Muscle layer of duodenum (tissue), 2 donors: ENCODE results near the gene MPPED2.
A peak's percentile ranks its signal among the peaks of the same experiment; 100 is the strongest.

Experiments
- H3K27ac ChIP-seq: one replicate; pipeline ENCODE4 v1.7.0; 2013; ENCODE audit warnings: mild to moderate bottlenecking, low read length
- H3K27me3 ChIP-seq: one replicate; pipeline ENCODE4 v1.7.0; 2013; ENCODE audit warnings: low read depth, mild to moderate bottlenecking, control low read depth, low read length
- H3K36me3 ChIP-seq, 2 donors: one replicate each; pipeline ENCODE4 v1.7.0; 2013; ENCODE audit warnings: low read length in 2 of 2, control low read depth in 1 of 2, mild to moderate bottlenecking in 1 of 2; ENCODE audit not compliant: insufficient read depth in 2 of 2, control insufficient read depth in 1 of 2
- H3K4me1 ChIP-seq, 2 donors: one replicate each; pipeline ENCODE4 v1.7.0; 2013; ENCODE audit warnings: low read length in 2 of 2, mild to moderate bottlenecking in 2 of 2, control low read depth in 1 of 2, moderate library complexity in 1 of 2; ENCODE audit not compliant: insufficient read depth in 2 of 2, control insufficient read depth in 1 of 2
- H3K4me3 ChIP-seq, 2 donors: one replicate each; pipeline ENCODE4 v1.7.0; 2013; ENCODE audit warnings: low read length in 2 of 2, low read depth in 1 of 2, mild to moderate bottlenecking in 1 of 2
- H3K9me3 ChIP-seq, 2 donors: one replicate each; pipeline ENCODE4 v1.7.0; 2013; ENCODE audit warnings: low read length in 2 of 2, control low read depth in 1 of 2, mild to moderate bottlenecking in 1 of 2; ENCODE audit not compliant: control insufficient read depth in 1 of 2
- donor health status: healthy.

MPPED2 gene

GRCh38 chr11:30501744-30502143, 84.4 kb downstream of the MPPED2 start:
- Histone ChIP-seq H3K27ac (no peak overlapping the region), H3K36me3 (no peaks in the 10 kb centered on the region), H3K27me3 (no peaks in the 10 kb centered on the region), H3K9me3 (no peaks in the 10 kb centered on the region), H3K4me3 (no peak overlapping the region), H3K4me1 (no peaks in the 10 kb centered on the region)

GRCh38 chr11:30499940-30500339, 86.2 kb downstream of the MPPED2 start:
- Histone ChIP-seq H3K36me3 (no peaks in the 10 kb centered on the region), H3K27me3 (no peaks in the 10 kb centered on the region)

GRCh38 chr11:30497600-30497999, 88.6 kb downstream of the MPPED2 start:
- Histone ChIP-seq H3K27ac (no peak overlapping the region), H3K27me3 (no peaks in the 10 kb centered on the region), H3K9me3 (no peaks in the 10 kb centered on the region), H3K4me3 (no peak overlapping the region), H3K4me1 (no peaks in the 10 kb centered on the region), H3K36me3 (no peaks in the 10 kb centered on the region)

More at GRCh38 chr11:30499940-30500339, 86.2 kb downstream of the MPPED2 start:
- H3K4me3 ChIP-seq: no peak overlapping the region
- no peaks in the 10 kb centered on the region for H3K4me1 ChIP-seq
- H3K9me3 ChIP-seq: no peaks in the 10 kb centered on the region
- no peak overlapping the region for H3K27ac ChIP-seq

- Histone ChIP-seq H3K27ac (no peak overlapping the region), H3K4me1 (no peaks in the 10 kb centered on the region), H3K4me3 (no peak overlapping the region), H3K27me3 (no peaks in the 10 kb centered on the region), H3K36me3 (no peaks in the 10 kb centered on the region), H3K9me3 (no peaks in the 10 kb centered on the region)
These were observed 89.2 kb downstream of the MPPED2 start for GRCh38 chr11:30496935-30497334.

GRCh38 chr11:30495437-30495836, 90.7 kb downstream of the MPPED2 start:
- no peaks in the 10 kb centered on the region for H3K9me3 ChIP-seq
- no peaks in the 10 kb centered on the region for H3K27me3 ChIP-seq
- H3K4me1 ChIP-seq: no peaks in the 10 kb centered on the region
- H3K4me3 ChIP-seq: no peak overlapping the region
- H3K27ac ChIP-seq: no peak overlapping the region
- no peaks in the 10 kb centered on the region for H3K36me3 ChIP-seq

GRCh38 chr11:30489511-30489910, 96.6 kb downstream of the MPPED2 start:
- Histone ChIP-seq H3K4me1 (peaks cover 11 to 23% of the 10 kb centered on the region in 2 donors), H3K27ac (no peak overlapping the region), H3K27me3 (no peaks in the 10 kb centered on the region), H3K36me3 (no peaks in the 10 kb centered on the region), H3K4me3 (no peak overlapping the region), H3K9me3 (no peaks in the 10 kb centered on the region)

- Histone ChIP-seq H3K27me3 (no peaks in the 10 kb centered on the region), H3K4me3 (no peak overlapping the region), H3K9me3 (no peaks in the 10 kb centered on the region), H3K27ac (no peak overlapping the region), H3K4me1 (peaks cover 11 to 23% of the 10 kb centered on the region in 2 donors), H3K36me3 (no peaks in the 10 kb centered on the region)
These were observed 97.1 kb downstream of the MPPED2 start for GRCh38 chr11:30489076-30489475.

GRCh38 chr11:30488304-30488998, 97.7 kb downstream of the MPPED2 start:
- H3K4me1 ChIP-seq: peaks cover 11 to 23% of the 10 kb centered on the region in 2 donors
- H3K4me3 ChIP-seq: peak overlapping the region; percentile 41 to 43
- H3K27ac ChIP-seq: peak overlapping the region; percentile 50
- H3K9me3 ChIP-seq: no peaks in the 10 kb centered on the region
- no peaks in the 10 kb centered on the region for H3K36me3 ChIP-seq
- no peaks in the 10 kb centered on the region for H3K27me3 ChIP-seq

GRCh38 chr11:30487200-30487898, 98.8 kb downstream of the MPPED2 start:
- Histone ChIP-seq H3K9me3 (no peaks in the 10 kb centered on the region), H3K4me3 (no peak overlapping the region), H3K36me3 (no peaks in the 10 kb centered on the region), H3K27ac (no peak overlapping the region), H3K27me3 (no peaks in the 10 kb centered on the region), H3K4me1 (peaks cover 11 to 23% of the 10 kb centered on the region in 2 donors)

GRCh38 chr11:30485756-30486155, 100.4 kb downstream of the MPPED2 start:
- no peak overlapping the region for H3K27ac ChIP-seq
- no peaks in the 10 kb centered on the region for H3K9me3 ChIP-seq
- no peak overlapping the region for H3K4me3 ChIP-seq

GRCh38 chr11:30485222-30485621, 100.9 kb downstream of the MPPED2 start:
- no peaks in the 10 kb centered on the region for H3K9me3 ChIP-seq
- H3K27me3 ChIP-seq: no peaks in the 10 kb centered on the region
- no peaks in the 10 kb centered on the region for H3K36me3 ChIP-seq
- no peak overlapping the region for H3K4me3 ChIP-seq
- H3K4me1 ChIP-seq: peaks cover 11 to 41% of the 10 kb centered on the region in 2 donors
- H3K27ac ChIP-seq: no peak overlapping the region

More at GRCh38 chr11:30485756-30486155, 100.4 kb downstream of the MPPED2 start:
- H3K4me1 ChIP-seq: peaks cover 11 to 35% of the 10 kb centered on the region in 2 donors
- no peaks in the 10 kb centered on the region for H3K36me3 ChIP-seq
- H3K27me3 ChIP-seq: no peaks in the 10 kb centered on the region
